OCI-LY3 (cell line): ENCODE data around the gene LPP.
"Not testable (repeated sequence)": the region's sequence is repeated elsewhere in the genome, so short reads cannot be mapped to it uniquely, and the experiment has no call there.

ENCODE experiments used
- H2AFZ ChIP-seq: fragments of 200-600, 300-600 bp; shearing (Covaris generic); 2 replicates; pipeline ENCODE4 v1.6.0; 2014; ENCODE audit warnings: antibody characterized with exemption, low read depth, low read length
- H3K27ac ChIP-seq: fragments of 200-600, 300-600 bp; sonication (generic); 2 replicates; pipeline ENCODE4 v1.5.1; 2014; ENCODE audit warnings: mild to moderate bottlenecking, low read length, moderate library complexity, mixed read lengths
- H3K27me3 ChIP-seq: fragments of 200-600, 300-600 bp; sonication (generic); 2 replicates; pipeline ENCODE4 v1.6.1; 2014; ENCODE audit warnings: low read depth, low read length, mixed read lengths
- H3K36me3 ChIP-seq: fragments of 200-600, 300-600 bp; sonication (generic); replicated peaks from 2 replicates; pipeline ENCODE3; 2014; ENCODE audit warnings: low read depth, low read length, mixed read lengths
- H3K4me1 ChIP-seq: fragments of 300-600, 200-600 bp; sonication (generic); 2 replicates; pipeline ENCODE4 v1.6.1; 2014; ENCODE audit warnings: low read length, mixed read lengths
- H3K4me2 ChIP-seq: fragments of 200-600, 300-600 bp; sonication (generic); 2 replicates; pipeline ENCODE4 v1.6.1; 2014; ENCODE audit warnings: low read length, mixed read lengths
- H3K4me3 ChIP-seq: fragments of 300-600, 200-600 bp; sonication (generic); 2 replicates; pipeline ENCODE4 v1.5.1; 2014; ENCODE audit warnings: antibody characterized with exemption, mild to moderate bottlenecking, low read length, moderate library complexity
- H3K79me2 ChIP-seq: fragments of 300-600, 200-600 bp; shearing (Covaris generic); 2 replicates; pipeline ENCODE4 v1.6.1; 2014; ENCODE audit warnings: mild to moderate bottlenecking, low read length, mixed read lengths
- H3K9ac ChIP-seq: fragments of 300-600, 200-600 bp; shearing (Covaris generic); 2 replicates; pipeline ENCODE4 v1.6.0; 2014; ENCODE audit warnings: mild to moderate bottlenecking, low read length, moderate library complexity
- H3K9me3 ChIP-seq: fragments of 200-600, 300-600 bp; shearing (Covaris generic); 2 replicates; pipeline ENCODE4 v1.6.1; 2014; ENCODE audit warnings: low read length, mixed read lengths; ENCODE audit not compliant: insufficient read depth
- H4K20me1 ChIP-seq: fragments of 200-600, 300-600 bp; sonication (generic); 2 replicates; pipeline ENCODE4 v1.6.1; 2016; ENCODE audit warnings: low read length, mixed read lengths; ENCODE audit not compliant: insufficient read depth
- EZH2phosphoT487 ChIP-seq: fragments of 200-600 bp; shearing (Covaris generic); IDR thresholded peaks from 2 replicates; pipeline ENCODE4 v1.6.1; 2018; ENCODE audit warnings: antibody characterized with exemption, mixed run types, low read depth
- TF ChIP-seq, protein P1 (sequence below): fragments of 200-600, 300-600 bp; sonication (generic); IDR thresholded peaks from 2 replicates; pipeline ENCODE4 v1.5.1; 2014; ENCODE audit warnings: antibody characterized with exemption, low read length, low read depth

Gene LPP

DNA sequence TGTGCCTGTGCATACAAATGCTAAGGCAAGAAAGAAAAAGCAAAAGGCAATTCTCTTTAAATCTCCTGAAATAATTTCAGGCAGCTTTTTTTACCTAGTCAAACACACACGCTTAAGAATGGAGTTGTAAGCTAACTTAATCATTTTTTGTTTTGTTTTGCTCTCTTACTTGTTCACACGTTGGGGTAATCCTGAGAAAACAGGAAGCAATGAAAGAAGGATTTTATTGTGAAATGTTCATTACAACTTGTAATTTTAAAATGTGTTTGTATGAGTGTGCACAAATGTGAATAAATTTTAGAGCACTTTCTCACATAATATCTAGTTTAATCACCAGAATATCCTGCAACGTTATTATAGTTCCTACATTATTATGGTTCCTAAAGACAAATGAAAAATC, 263.8 kb downstream of the LPP start:
- H3K4me1 ChIP-seq, result peaks cover 36% of the 10 kb centered on the region
- no peak overlapping the region for H3K4me3 ChIP-seq
- no peak for TF ChIP-seq EZH2phosphoT487
- TF ChIP-seq, protein P1, sequence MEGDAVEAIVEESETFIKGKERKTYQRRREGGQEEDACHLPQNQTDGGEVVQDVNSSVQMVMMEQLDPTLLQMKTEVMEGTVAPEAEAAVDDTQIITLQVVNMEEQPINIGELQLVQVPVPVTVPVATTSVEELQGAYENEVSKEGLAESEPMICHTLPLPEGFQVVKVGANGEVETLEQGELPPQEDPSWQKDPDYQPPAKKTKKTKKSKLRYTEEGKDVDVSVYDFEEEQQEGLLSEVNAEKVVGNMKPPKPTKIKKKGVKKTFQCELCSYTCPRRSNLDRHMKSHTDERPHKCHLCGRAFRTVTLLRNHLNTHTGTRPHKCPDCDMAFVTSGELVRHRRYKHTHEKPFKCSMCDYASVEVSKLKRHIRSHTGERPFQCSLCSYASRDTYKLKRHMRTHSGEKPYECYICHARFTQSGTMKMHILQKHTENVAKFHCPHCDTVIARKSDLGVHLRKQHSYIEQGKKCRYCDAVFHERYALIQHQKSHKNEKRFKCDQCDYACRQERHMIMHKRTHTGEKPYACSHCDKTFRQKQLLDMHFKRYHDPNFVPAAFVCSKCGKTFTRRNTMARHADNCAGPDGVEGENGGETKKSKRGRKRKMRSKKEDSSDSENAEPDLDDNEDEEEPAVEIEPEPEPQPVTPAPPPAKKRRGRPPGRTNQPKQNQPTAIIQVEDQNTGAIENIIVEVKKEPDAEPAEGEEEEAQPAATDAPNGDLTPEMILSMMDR, result no peak
- no peak overlapping the region for H3K27ac ChIP-seq
- no peak overlapping the region for H2AFZ ChIP-seq
- H3K4me2 ChIP-seq, result no peak overlapping the region; the same call in 1 of the 2 replicates
- no peaks in the 10 kb centered on the region for H3K79me2 ChIP-seq
- H3K36me3 ChIP-seq, result no peaks in the 10 kb centered on the region
- no peak overlapping the region for H3K9ac ChIP-seq
- H3K27me3 ChIP-seq, result no peaks in the 10 kb centered on the region
- no peaks in the 10 kb centered on the region for H3K9me3 ChIP-seq
- H4K20me1 ChIP-seq, result no peaks in the 10 kb centered on the region

DNA sequence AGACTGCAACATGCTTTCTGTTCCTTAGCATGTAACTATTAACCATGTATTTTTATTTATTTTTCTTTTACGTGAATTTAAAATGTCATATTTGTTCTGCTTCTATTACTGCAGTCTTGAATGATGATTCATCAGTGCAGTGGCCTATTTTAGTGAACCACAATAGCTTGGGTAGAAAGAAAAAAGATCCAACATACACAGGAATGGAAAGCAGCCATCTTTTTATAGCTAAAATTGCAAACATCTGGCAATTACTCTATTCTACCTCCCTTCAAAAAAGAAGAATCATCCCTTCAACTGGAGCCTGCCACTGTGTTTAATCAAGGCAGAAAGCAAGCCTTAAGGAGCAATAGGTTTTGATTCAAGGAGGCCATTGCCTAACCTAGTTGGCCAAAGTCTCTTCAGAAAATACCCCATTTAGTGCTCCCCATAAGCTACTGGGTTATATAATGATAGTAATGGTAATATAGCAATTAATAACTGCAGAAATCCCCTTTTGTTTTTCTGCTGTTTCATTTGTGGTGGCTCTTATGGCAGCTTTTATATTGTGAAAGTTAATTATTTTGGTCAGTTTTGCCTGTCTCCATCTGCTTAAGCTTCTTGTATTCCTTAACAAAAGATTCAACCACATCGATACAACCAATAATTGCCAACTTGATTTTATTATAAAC, 267.3 kb downstream of the LPP start:
- Histone ChIP-seq H3K4me1 (peaks cover 36% of the 10 kb centered on the region), H2AFZ (no peak overlapping the region), H3K4me2 (peak overlapping the region; percentile 66), H3K9ac (peak overlapping the region; percentile 53), H3K9me3 (no peaks in the 10 kb centered on the region), H3K79me2 (no peaks in the 10 kb centered on the region), H3K27me3 (no peaks in the 10 kb centered on the region), H3K27ac (peak overlapping the region; percentile 86), H4K20me1 (no peaks in the 10 kb centered on the region), H3K4me3 (peak overlapping the region; percentile 53), H3K36me3 (no peaks in the 10 kb centered on the region)
- TF ChIP-seq, protein P1, result no peak
- TF ChIP-seq EZH2phosphoT487, result no peak

DNA sequence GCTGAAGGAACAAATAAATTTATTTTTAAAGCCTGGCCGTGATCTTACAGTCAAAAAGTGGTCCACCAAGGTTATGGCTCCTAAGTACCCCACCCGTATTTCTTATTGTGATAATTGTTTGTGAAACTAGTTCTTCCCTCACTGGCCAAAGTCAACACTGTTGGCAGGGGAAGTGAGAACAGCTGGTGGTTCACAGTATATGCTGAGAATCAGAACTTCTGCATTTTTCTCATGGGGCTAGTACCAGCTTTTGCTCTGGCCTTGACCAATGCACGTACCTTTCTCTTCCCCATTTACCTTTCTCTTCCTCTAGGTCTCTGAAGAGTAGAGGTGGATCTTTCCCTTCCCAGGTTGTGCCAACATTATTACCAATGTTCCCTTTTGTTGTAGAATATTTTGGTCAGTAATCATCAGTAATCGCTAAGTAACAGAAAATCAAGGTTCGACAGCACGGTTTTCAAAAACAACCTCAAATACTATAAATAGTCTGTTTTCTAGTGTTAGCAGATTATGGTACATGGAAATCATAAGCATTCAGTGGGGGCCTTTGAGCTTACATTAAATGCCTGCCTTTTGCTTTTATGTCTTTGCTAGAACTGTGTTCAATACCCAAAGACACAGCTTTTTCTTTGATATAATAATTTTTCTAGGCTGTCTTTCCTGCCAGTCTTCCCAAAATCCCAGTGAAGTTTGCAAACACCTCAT, 268.0 kb downstream of the LPP start:
- Histone ChIP-seq H3K4me3 (peak overlapping the region; percentile 53), H3K27ac (peak overlapping the region; percentile 86), H3K27me3 (no peaks in the 10 kb centered on the region), H3K36me3 (no peaks in the 10 kb centered on the region), H3K9ac (peak overlapping the region; percentile 53), H3K4me1 (peaks cover 36% of the 10 kb centered on the region), H3K79me2 (no peaks in the 10 kb centered on the region), H3K9me3 (peaks cover 5% of the 10 kb centered on the region; the same call in 1 of the 2 replicates), H4K20me1 (no peaks in the 10 kb centered on the region), H3K4me2 (peak overlapping the region; percentile 66), H2AFZ (no peak overlapping the region)
- TF ChIP-seq, protein P1, result no peak

DNA sequence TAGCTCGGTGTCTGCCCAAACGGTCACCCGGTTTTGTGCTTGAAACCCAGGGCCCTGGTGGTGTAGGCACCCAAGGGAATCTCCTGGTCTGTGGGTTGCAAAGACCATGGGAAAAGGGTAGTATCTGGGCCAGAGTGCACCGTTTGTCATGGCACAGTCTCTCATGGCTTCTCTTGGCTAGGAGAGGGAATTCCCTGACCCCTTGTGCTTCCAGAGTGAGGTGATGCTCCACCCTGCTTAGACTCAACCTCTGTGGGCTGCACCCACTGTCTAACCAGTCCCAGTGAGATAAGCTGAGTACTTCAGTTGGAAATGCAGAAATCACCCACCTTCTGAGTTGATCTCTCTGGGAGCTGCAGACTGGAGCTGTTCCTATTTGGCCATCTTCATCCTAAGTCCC, 274.0 kb downstream of the LPP start:
- H3K4me1 ChIP-seq, result peaks cover 28% of the 10 kb centered on the region
- H3K79me2 ChIP-seq, H3K9me3 ChIP-seq, H4K20me1 ChIP-seq, H3K9ac ChIP-seq, H3K36me3 ChIP-seq, H3K4me3 ChIP-seq, H3K4me2 ChIP-seq, H2AFZ ChIP-seq, H3K27me3 ChIP-seq, H3K27ac ChIP-seq: not testable (repeated sequence)
